Measurements from ENCODE around the gene AGBL1.

- TF ChIP-seq EZH2 (IDR thresholded peaks at IDR 0.05; ENCODE audit: insufficient read depth, low read length) = no peak
- no peak for TF ChIP-seq CTCF (IDR thresholded peaks at IDR 0.05; ENCODE audit: insufficient read depth, low read depth, low read length)
Measured at GRCh38 chr15:86392296-86392695, 312.6 kb downstream of the AGBL1 start.
